ENCODE results near the gene PHF14.

DNA sequence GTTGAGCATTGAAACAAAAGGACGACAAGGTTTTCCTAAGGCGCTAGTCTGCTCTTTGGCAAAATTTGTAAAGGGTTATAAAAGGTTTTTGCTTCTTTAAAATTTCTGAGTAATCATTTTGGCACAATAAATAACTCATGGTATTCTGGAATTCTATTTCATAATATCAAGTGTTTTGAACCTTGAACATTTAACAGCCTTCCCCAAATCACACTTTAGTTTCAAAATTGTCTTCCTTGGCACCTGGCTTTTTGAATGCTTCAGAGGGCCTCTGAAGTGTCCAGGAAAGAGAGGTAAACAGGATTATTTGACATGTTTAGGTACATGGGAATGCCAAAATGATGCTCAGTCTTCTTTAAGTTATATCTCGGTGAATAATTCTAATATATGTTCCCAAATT is 220.8 kb downstream of the PHF14 start:
- TF ChIP-seq, protein P1, sequence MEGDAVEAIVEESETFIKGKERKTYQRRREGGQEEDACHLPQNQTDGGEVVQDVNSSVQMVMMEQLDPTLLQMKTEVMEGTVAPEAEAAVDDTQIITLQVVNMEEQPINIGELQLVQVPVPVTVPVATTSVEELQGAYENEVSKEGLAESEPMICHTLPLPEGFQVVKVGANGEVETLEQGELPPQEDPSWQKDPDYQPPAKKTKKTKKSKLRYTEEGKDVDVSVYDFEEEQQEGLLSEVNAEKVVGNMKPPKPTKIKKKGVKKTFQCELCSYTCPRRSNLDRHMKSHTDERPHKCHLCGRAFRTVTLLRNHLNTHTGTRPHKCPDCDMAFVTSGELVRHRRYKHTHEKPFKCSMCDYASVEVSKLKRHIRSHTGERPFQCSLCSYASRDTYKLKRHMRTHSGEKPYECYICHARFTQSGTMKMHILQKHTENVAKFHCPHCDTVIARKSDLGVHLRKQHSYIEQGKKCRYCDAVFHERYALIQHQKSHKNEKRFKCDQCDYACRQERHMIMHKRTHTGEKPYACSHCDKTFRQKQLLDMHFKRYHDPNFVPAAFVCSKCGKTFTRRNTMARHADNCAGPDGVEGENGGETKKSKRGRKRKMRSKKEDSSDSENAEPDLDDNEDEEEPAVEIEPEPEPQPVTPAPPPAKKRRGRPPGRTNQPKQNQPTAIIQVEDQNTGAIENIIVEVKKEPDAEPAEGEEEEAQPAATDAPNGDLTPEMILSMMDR (conservative IDR thresholded peaks at IDR 0.05) = no peak
- no peak for TF ChIP-seq EZH2 (IDR thresholded peaks at IDR 0.05; ENCODE audit: low read depth)
